ENCODE measurements around the gene TGFB2.

Gene TGFB2

DNA sequence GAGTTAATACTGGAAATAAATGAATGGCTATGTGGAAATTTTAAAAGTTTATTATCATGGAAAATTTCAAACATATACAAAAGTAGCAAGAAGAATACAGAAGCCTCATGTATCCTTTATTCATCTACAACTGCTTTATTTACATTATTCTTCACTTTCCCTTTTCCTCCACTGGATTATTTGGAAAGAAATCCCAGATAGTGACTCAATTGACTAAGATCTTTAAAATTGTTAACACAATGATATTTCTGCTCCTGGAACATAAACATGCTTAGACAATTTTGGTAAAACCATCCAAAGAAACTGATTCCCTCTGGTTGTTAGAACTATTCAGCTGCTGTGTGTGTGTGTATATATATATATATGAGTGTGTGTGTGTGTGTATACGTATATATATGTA, 116.2 kb downstream of the TGFB2 start:
- ChIA-PET CTCF (no interaction called here), POLR2A (no interaction called here)
- TF ChIP-seq CTCF (IDR thresholded peaks at IDR 0.05; ENCODE audit: control extremely low read depth, extremely low read depth, low read depth, missing control alignments) = no peak
- DNase-seq (ENCODE audit: extremely low spot score) = no peak

- DNase-seq (ENCODE audit: extremely low spot score) = no peak
- no peak for TF ChIP-seq CTCF (IDR thresholded peaks at IDR 0.05; ENCODE audit: control extremely low read depth, extremely low read depth, low read depth, missing control alignments)
- ChIA-PET POLR2A (no interaction called here), CTCF (no interaction called here)
Observed at GRCh38 chr1:218462116-218462515, 117.0 kb downstream of the TGFB2 start.

DNA sequence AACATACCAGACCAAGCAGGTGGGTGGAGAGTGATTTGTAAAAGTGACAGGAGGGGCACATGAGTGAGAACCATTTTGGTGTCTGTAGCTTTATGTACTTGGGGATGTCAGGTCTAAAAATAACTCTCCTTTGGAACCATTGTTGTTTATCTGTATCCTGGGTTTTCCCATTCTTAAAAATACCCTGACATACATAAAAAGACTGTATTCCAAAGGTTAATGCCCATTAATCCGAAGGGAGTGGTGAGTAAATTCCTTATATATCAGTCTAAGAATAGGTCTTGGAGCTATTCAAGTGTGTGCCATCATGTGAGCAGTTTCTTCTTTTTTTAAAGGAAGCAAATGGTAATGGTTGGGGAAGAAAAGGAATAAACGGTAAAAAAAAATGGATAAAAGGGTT, 117.5 kb downstream of the TGFB2 start:
- TF ChIP-seq CTCF (IDR thresholded peaks at IDR 0.05; ENCODE audit: control extremely low read depth, extremely low read depth, low read depth, missing control alignments) = no peak
- ChIA-PET POLR2A (no interaction called here), CTCF (no interaction called here)
- no peak for DNase-seq (ENCODE audit: extremely low spot score)

- CTCF ChIA-PET = no interaction called here
Observed at GRCh38 chr1:218463194-218464156, 118.3 kb downstream of the TGFB2 start.

GRCh38 chr1:218464871-218465270, 119.7 kb downstream of the TGFB2 start:
- CTCF ChIA-PET = no interaction called here
- POLR2A ChIA-PET = no interaction called here
- TF ChIP-seq CTCF (IDR thresholded peaks at IDR 0.05; ENCODE audit: control extremely low read depth, extremely low read depth, low read depth, missing control alignments) = no peak
- DNase-seq (ENCODE audit: extremely low spot score) = no peak

More at GRCh38 chr1:218463194-218464156, 118.3 kb downstream of the TGFB2 start:
- POLR2A ChIA-PET = no interaction called here
- TF ChIP-seq CTCF (IDR thresholded peaks at IDR 0.05; ENCODE audit: control extremely low read depth, extremely low read depth, low read depth, missing control alignments) = no peak
- no peak for DNase-seq (ENCODE audit: extremely low spot score)

GRCh38 chr1:218466341-218467010, 121.3 kb downstream of the TGFB2 start:
- DNase-seq (ENCODE audit: extremely low spot score) = no peak
- TF ChIP-seq CTCF (IDR thresholded peaks at IDR 0.05; ENCODE audit: control extremely low read depth, extremely low read depth, low read depth, missing control alignments) = no peak
- ChIA-PET POLR2A (no interaction called here), CTCF (interaction anchor here (1.5 kb wide), 1 partner anchor 8 kb away, joined by 3 read pairs; no protein-coding TSS in a partner anchor)

All from GM10248 (cell line).